ENCODE measurements around the gene SLC22A16.

Gene SLC22A16

GRCh38 chr6:110446405-110446804 lies 30.0 kb downstream of the SLC22A16 start:
- H3K4me3 ChIP-seq (replicated peaks; ENCODE audit: low read depth, low read length) = no peak overlapping the region
- TF ChIP-seq CTCF (IDR thresholded peaks at IDR 0.05; ENCODE audit: insufficient read depth, low read length, poor library complexity, severe bottlenecking) = no peak
- H3K36me3 ChIP-seq (ENCODE audit: control insufficient read depth, insufficient read depth, low read length) = no peaks in the 10 kb centered on the region
- DNase-seq (ENCODE audit: extremely low read depth, insufficient read length) = no peak
- H3K27me3 ChIP-seq (replicated peaks; ENCODE audit: control insufficient read depth, insufficient read depth, low read length) = no peaks in the 10 kb centered on the region

- Histone ChIP-seq H3K27me3 (replicated peaks; ENCODE audit: control insufficient read depth, insufficient read depth, low read length) (no peaks in the 10 kb centered on the region), H3K4me3 (replicated peaks; ENCODE audit: low read depth, low read length) (no peak overlapping the region), H3K36me3 (ENCODE audit: control insufficient read depth, insufficient read depth, low read length) (no peaks in the 10 kb centered on the region)
- DNase-seq (ENCODE audit: extremely low read depth, insufficient read length) = no peak
- no peak for TF ChIP-seq CTCF (IDR thresholded peaks at IDR 0.05; ENCODE audit: insufficient read depth, low read length, poor library complexity, severe bottlenecking)
Observed at GRCh38 chr6:110440026-110440425, 36.4 kb downstream of the SLC22A16 start.

- DNase-seq (ENCODE audit: extremely low read depth, insufficient read length) = no peak
- Histone ChIP-seq H3K27me3 (replicated peaks; ENCODE audit: control insufficient read depth, insufficient read depth, low read length) (no peaks in the 10 kb centered on the region), H3K4me3 (replicated peaks; ENCODE audit: low read depth, low read length) (no peak overlapping the region), H3K36me3 (ENCODE audit: control insufficient read depth, insufficient read depth, low read length) (no peaks in the 10 kb centered on the region)
- TF ChIP-seq CTCF (IDR thresholded peaks at IDR 0.05; ENCODE audit: insufficient read depth, low read length, poor library complexity, severe bottlenecking) = no peak
Observed at GRCh38 chr6:110439356-110439755, 37.1 kb downstream of the SLC22A16 start.

- no peak for DNase-seq (ENCODE audit: extremely low read depth, insufficient read length)
- TF ChIP-seq CTCF (IDR thresholded peaks at IDR 0.05; ENCODE audit: insufficient read depth, low read length, poor library complexity, severe bottlenecking) = no peak
Observed at GRCh38 chr6:110434961-110435602, 41.3 kb downstream of the SLC22A16 start.

GRCh38 chr6:110432285-110432900 lies 44.0 kb downstream of the SLC22A16 start:
- H3K27me3 ChIP-seq (replicated peaks; ENCODE audit: control insufficient read depth, insufficient read depth, low read length) = peaks cover 3% of the 10 kb centered on the region
- no peak for DNase-seq (ENCODE audit: extremely low read depth, insufficient read length)

More at GRCh38 chr6:110434961-110435602, 41.3 kb downstream of the SLC22A16 start:
- Histone ChIP-seq H3K4me3 (replicated peaks; ENCODE audit: low read depth, low read length) (no peak overlapping the region), H3K27me3 (replicated peaks; ENCODE audit: control insufficient read depth, insufficient read depth, low read length) (peaks cover 3% of the 10 kb centered on the region), H3K36me3 (ENCODE audit: control insufficient read depth, insufficient read depth, low read length) (no peaks in the 10 kb centered on the region)

More at GRCh38 chr6:110432285-110432900, 44.0 kb downstream of the SLC22A16 start:
- Histone ChIP-seq H3K4me3 (replicated peaks; ENCODE audit: low read depth, low read length) (no peak overlapping the region), H3K36me3 (ENCODE audit: control insufficient read depth, insufficient read depth, low read length) (no peaks in the 10 kb centered on the region)
- no peak for TF ChIP-seq CTCF (IDR thresholded peaks at IDR 0.05; ENCODE audit: insufficient read depth, low read length, poor library complexity, severe bottlenecking)

All from GM06990 (cell line).